Measurements from ENCODE around the gene TSPO.
"Not testable (repeated sequence)": the region's sequence is repeated elsewhere in the genome, so short reads cannot be mapped to it uniquely, and the experiment has no call there.

TSPO gene

GRCh38 chr22:43131773-43132501, 19.4 kb upstream of the TSPO start:
- no peak for DNase-seq

GRCh38 chr22:43133401-43133800, 18.0 kb upstream of the TSPO start:
- no peak for DNase-seq

GRCh38 chr22:43134553-43134952, 16.8 kb upstream of the TSPO start:
- DNase-seq, result no peak

GRCh38 chr22:43135565-43135964, 15.8 kb upstream of the TSPO start:
- no peak for DNase-seq

GRCh38 chr22:43136255-43136654, 15.1 kb upstream of the TSPO start:
- peak; percentile 47 for DNase-seq

GRCh38 chr22:43136801-43137200, 14.6 kb upstream of the TSPO start:
- DNase-seq, result no peak

GRCh38 chr22:43142880-43143562, 8.3 kb upstream of the TSPO start, which contains the start of gene MCAT:
TSS of gene MCAT (minus strand) at chr22:43143398. CDS start at chr22:43143348, 50 bp downstream.
- peak; percentile 77 for DNase-seq

GRCh38 chr22:43144949-43145348, 6.4 kb upstream of the TSPO start:
- DNase-seq, result no peak

- DNase-seq, result not testable (repeated sequence)
Observed at GRCh38 chr22:43145371-43145770, 6.0 kb upstream of the TSPO start.

GRCh38 chr22:43146332-43146731, 5.0 kb upstream of the TSPO start:
- DNase-seq, result peak; percentile 48

- peak; percentile 9 for DNase-seq
Observed at GRCh38 chr22:43147821-43148220, 3.5 kb upstream of the TSPO start.

- DNase-seq, result peak; percentile 29
Observed at GRCh38 chr22:43148581-43148980, 2.8 kb upstream of the TSPO start.

- no peak for DNase-seq
Observed at GRCh38 chr22:43150731-43151206, 590 bp upstream of the TSPO start.

- no peak for DNase-seq
Observed at GRCh38 chr22:43152003-43152356, 621 bp downstream of the TSPO start.

GRCh38 chr22:43152357-43153071, 1.2 kb downstream of the TSPO start:
- DNase-seq, result peak; percentile 53

GRCh38 chr22:43153899-43154298, 2.5 kb downstream of the TSPO start:
- no peak for DNase-seq

GRCh38 chr22:43154887-43155536, 3.7 kb downstream of the TSPO start:
- DNase-seq, result peak; percentile 55

GRCh38 chr22:43155789-43156188, 4.4 kb downstream of the TSPO start:
- DNase-seq, result no peak

GRCh38 chr22:43156413-43156812, 5.1 kb downstream of the TSPO start:
- DNase-seq, result no peak

- DNase-seq, result no peak
Observed at GRCh38 chr22:43157874-43158546, 6.7 kb downstream of the TSPO start.

- no peak for DNase-seq
Observed at GRCh38 chr22:43158778-43159483, 7.6 kb downstream of the TSPO start.
